HG02970 (cell line): ENCODE results near the gene POMGNT1.

Source experiments
- ATAC-seq: cut with Tn5 transposase; IDR thresholded peaks from one replicate; pipeline ENCODE4 v1.9.1; 2021; ENCODE audit warnings: mild to moderate bottlenecking, moderate library complexity, moderate number of reproducible peaks; ENCODE audit not compliant: unreplicated experiment, low FRiP score

The POMGNT1 gene

DNA sequence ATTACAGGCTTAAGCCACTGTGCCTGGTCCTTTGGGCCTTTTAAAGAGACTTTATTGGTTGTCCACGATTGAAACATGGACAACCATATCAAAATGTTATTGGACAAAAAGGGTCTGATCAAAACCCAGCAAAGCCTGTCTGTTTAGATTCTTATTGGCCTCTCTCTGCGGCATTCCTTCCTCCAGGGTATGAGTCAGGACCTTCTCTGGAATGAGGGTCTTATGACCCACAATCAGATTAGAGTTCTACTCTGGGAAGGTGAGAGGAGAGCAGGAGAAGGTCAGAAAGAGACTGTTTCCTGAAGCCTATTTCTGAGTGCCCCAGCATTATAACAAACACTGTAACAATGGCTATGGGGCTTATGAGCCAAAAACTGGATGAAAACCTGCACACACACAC, 12.8 kb upstream of the POMGNT1 start:
- ATAC-seq = no peak

DNA sequence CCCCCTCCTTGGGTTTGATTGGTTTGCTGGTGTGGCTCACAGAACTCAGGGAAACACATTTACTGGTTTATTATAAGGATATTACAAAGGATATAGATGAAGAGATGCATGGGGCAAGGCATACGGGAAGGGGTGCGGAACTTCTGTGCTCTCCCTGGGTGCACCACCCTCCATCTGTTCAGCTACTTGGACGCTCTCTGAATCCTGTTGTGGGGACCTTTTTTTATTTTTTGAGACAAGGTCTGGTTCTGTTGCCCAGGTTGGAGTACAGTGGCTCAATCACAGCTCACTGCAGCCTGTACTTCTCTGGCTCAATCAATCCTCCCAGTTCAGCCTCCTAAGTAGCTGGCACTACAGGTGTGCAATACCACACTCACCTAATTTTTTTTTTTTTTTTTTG, 12.3 kb upstream of the POMGNT1 start:
- ATAC-seq = no peak

DNA sequence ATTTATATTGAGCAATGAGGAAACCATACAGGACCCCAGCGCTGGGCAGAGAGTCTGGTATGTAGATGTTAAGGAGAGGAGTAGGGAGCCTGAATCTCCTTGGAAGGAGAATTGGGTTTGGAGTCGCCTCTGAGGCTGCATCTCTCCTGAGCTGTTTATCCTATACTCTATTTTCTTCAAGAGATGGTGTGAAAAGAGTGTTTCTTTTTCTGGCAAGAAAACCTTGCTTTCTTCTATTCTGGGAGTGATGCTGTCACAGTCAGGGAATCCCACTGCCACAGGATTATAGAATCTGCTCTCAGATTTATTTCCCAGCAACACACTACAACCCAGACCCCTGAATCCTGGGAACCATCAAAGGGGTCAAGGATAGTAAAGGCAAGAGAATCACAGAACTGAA, 8.2 kb upstream of the POMGNT1 start:
- no peak for ATAC-seq

DNA sequence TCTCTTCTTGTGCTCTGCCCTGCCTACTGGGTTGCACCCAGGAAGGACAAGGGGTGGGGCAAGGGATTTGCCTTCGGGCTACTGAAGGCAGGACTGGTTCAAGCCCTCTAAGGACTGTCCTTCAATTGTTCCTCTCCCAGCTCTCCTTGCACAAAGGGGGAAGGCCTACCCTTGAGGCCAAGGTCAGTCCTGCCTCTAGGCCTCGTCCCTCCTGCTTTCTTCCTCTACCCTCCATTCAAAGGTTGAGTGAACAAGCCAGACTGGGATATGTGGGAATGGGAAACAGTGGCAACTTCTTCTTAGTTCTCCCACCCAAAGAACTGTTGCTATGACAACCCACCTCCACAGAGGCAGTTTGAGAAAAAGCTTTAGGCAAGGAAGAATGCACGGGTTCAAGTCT, 7.6 kb upstream of the POMGNT1 start:
- ATAC-seq = no peak

DNA sequence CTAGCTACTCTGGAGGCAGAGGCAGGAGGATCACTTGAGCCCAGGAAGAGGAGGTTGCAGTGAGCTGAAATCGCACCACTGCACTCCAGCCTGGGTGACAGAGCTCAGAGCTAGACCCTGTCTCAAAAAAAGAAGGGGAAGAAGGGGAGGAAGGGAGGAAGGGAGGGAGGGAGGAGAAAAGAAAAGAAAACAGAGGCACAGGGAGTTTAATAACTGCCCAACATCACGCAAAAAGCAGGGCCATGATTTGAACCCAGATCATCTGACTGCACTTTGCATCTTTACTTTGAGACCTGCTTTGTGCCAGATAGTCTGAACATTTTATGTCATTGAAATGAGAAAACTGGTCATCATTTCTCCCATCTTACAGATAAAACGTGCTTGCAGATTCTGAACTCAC, 6.9 kb upstream of the POMGNT1 start:
- no peak for ATAC-seq

DNA sequence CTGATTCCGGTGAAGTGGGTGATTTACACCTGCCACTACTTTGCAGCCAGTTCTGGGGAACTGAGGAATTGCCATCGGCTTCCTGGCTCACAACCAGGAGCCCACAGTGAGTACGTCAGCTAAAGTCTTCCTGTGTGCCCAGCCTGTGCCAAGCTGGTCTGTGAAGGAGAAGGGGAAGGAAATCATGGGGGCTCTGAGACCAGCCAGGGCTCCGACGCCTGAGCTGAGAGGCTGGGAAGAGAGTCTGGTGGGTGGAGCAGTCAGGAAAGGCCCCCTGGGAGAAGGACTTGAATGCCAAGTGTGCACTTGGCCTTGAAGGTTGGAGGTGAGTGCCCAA, 6.1 kb upstream of the POMGNT1 start:
- ATAC-seq = no peak

DNA sequence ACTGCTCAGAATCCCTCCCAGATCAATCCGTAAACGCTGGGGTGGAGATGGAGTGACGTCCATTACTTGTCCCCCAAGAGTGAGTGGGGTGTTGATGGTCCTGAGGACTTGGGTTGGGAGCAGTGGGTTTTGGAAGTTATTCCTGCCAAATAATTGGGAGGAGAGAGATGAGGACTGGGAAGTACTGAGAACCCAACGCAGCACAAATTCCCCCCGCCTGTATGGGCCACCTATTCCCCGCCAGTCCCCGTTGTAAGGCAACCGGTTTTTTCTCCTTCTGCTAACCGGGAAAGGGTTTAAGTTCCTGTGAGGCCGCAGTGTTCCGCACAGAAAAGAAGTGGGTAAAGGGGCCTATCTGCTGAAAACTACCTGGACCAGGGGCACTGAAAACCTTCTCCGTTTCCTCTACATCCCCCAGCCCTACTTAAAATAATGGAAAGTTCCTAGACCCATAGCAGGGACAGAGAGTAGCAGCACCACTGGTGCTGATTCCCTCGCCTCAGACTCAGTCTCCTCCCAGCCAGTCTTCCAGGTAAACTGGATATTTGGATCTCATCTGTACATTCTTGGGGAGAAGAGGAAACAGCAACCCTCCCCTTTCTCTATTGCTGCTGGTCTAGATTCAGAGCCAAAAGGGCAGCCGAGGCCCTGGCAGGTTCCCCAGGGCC, 5.6 kb upstream of the POMGNT1 start:
- no peak for ATAC-seq

DNA sequence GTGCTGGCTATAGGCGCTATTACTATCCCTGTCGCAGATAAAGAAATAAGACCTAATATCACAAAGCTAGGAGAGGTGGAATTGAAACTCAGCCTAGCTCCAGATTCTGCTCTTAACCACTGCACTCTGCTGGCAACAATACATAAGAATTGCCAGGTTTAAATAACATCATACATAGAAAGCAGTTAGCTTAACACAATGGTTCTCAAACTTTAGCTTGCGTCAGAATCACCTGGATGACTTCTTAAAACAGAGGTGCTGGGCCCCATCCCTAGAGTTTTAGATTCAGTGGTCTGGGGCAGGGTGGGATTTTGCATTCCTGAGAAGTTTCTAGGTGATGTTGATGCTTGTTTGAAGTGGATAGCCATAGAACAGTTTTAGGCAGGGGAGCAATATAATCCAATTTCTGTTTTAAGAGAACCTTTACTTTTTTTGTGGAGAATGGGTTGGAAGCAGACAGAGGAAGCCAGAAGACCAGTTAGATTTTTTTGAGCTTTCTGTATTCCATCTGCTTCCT, 1.1 kb upstream of the POMGNT1 start:
- ATAC-seq = no peak

DNA sequence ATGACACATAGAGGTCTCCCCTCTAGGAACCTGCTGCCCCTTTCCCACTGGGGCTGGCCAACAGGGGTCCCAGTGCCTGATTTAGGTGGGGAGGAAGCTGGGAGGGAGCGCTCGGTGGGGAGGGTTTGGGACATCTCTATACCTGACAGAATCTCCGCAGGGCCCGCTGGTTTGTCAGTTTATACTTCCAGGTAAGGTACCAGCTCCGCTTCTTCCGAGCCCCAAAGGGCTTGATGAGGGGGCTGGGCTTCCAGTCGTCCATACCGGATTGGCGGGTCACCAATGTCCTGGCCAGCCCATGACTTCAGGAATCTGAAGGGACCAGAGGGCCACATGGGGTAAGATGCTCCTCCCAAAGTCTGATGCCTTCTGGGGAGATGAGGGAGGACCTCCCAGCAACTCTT, 672 bp downstream of the POMGNT1 start:
- no peak for ATAC-seq

DNA sequence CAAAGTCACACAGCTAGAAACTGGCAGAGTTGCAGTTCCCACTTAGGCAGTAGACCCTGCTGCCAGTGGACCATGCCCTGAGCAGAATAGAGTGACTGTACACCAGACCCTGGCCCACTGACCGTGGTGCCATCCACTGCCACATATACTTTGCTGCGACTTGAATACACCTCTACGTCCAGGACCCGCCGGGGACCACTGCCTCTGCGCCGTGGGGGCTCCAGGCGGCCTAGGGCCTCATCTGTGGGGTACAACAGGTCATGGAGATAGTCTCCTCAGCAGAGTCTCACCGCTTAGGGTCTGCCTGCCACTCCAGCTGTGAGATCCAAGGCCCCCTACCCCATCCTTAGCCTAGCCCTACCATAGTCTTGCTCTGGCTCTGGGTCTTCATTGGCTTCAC, 1.6 kb downstream of the POMGNT1 start:
- ATAC-seq = no peak

DNA sequence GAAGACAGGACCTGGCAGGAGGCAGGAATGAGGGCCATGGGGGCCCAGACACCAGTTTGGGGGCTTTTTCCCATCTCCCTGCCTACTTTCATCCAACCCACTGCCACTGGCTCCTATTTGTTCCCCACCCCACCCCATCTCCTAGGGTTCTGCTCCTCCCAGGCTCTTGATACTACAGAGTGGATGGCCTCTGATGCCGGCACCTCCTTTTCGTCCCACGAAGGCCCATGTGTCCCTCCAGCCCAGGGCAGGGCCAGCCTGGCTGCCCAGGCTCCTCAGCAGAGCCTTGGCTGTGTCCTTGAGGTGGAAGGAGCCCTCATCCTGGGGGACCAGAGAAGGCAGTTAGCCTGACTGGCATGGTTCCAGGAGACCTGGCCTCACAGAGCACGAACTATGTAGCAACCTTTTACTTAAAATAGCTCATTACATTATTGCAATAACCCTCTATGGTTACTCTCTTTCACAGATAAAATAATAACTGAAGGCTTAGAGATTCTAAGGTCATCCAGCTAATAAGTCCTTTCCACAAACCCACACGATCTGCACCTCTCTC, 3.5 kb downstream of the POMGNT1 start:
- ATAC-seq = no peak

DNA sequence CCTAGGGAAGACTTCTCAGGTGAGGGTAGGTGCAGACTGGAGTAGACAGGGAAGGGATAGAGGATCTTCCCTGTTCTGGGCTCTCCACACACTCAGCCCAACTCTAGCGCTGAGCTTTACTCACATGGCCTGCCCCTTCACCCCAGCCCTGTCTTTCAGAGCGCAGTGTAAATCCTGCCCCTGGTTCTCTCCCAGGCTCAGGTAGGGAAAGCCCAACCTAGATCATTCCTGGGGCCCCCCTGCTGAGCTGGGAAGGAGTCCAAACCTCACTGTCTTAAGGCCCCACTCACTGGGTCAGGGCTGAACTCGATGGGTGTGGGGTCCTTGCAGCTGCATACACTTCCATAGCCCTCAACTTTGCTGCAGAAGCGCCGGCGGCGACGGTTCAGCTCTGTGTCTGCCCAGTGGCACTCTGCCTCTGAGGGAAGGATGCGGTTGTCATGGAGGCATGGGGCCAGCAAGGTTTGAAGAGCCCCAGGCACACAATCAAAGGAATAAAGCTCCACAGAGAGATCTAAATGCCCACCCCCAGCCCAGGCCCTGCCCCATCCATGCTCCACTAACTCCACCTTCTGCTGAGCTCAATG, 4.2 kb downstream of the POMGNT1 start:
- ATAC-seq = no peak

DNA sequence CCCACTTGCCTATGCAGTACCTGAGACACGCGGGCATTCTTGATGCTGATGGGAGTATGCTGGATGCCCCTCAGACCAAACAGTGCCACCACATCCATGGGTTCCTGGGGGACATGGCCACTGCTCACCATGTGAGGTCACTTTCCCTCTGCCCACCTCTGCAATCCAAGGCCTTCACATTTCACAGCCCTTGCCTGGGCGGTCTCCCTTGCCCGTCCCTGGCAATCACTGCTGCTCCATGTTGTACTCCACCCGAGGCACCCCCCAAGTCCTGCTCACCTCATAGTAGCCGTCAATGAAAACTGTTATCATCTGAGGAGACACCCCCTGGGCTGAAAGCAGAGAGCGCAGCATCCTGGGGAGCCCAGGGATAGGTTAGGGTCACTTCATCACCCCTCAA, 4.9 kb downstream of the POMGNT1 start:
- ATAC-seq = no peak

DNA sequence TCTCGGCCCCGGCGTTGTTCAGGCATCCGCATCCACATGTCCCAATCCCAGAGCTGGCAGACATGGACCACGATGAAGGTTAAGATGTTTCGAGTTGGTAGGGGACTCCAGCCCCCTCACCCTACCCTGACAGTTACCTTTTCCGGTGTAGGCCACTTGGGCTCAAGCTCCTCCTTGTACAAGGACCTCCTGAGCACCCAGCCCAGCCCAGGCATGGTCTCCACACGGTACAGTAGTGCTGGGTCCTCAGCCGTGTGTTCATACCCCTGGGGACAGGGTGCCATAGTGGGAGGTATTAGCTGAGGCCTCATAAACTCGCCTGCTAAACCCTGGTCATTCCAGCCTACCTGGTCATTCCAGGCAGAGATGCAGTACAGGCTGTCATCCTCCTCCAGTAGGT, 6.1 kb downstream of the POMGNT1 start:
- ATAC-seq = no peak

DNA sequence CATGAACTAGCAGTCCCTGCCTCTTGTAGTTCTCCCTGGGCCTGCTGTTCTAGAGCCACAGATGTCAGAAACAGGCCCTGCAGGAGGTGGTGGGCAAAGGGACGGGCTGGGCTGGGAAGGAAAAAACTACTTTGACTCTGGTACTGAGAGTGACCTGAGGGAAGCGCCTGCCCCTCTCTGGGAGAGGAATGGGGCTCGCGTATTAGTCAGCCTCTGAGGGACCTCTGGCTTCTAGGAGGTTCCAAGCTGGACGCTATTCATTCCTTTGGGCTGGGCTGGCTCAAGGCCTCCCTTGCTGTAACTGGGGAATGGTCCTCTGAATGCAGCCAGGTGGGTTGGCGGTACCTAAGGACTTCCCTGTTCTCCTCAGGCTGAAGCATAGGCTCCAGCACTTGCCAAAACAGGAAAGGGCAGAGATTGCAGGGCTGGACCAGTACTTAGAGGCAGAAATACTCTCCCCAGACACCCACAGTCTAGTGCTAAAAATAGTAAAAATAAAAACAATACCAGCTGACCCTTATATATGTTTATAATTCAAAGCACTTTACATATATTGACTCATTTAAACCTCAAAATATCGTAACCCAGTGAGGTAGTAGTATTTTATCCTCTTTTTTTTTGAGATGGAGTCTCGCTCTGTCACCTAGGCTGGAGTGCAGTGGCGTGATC, 7.1 kb downstream of the POMGNT1 start:
- no peak for ATAC-seq

DNA sequence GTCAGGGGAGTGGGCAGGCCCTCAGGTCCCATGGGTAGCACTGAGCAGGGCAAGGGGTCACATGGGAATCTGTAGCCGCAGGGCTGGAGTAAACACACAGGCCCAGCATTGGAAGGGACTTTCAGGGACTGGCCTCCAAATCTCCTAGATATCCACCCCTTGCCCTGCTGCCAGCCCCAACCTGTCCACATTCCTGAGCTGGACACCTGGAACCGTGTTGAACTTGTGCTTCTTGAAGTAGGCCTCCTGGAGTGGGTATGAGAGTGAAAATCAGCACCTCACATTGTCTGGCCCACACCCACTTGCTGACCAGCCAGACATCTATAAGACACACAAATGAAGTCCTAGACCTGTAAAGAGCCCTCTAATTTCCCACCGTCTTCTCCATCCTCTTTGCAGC, 7.7 kb downstream of the POMGNT1 start:
- no peak for ATAC-seq

DNA sequence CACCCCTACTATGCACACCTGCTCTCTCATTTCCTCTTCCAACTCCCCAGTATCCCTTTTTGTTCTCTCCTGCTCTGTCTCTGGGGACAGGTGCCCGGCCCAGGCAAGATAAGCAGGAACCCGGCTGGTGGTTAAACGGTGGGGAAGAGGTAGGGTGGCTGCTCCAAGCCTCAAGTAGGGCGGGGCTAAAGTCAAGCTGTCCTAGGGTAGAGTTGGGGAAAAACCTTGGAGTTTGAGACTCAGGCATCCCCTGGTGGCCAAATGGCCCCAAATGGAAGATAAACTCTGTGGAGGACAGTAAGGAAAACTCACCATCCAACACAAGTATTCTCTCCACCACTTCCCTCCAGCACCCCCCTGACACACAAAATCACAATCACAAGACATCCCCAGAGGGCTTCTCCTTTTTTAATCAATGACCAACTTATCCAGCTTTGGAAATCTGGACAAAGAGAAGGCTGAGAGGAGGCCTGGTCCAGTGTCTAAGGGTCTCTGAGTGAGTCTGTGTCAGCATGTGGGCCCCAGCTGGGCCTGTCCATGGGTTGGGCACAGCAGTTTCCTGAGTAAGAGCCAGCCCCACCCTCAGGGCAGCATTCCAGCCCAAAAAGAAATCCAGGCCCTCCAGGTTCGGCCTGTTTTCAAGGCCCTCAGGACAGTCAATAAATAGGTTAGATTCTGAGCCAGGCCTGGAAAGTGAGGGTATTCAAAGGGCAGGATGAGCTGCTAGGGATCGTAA, 9.8 kb downstream of the POMGNT1 start:
- no peak for ATAC-seq

DNA sequence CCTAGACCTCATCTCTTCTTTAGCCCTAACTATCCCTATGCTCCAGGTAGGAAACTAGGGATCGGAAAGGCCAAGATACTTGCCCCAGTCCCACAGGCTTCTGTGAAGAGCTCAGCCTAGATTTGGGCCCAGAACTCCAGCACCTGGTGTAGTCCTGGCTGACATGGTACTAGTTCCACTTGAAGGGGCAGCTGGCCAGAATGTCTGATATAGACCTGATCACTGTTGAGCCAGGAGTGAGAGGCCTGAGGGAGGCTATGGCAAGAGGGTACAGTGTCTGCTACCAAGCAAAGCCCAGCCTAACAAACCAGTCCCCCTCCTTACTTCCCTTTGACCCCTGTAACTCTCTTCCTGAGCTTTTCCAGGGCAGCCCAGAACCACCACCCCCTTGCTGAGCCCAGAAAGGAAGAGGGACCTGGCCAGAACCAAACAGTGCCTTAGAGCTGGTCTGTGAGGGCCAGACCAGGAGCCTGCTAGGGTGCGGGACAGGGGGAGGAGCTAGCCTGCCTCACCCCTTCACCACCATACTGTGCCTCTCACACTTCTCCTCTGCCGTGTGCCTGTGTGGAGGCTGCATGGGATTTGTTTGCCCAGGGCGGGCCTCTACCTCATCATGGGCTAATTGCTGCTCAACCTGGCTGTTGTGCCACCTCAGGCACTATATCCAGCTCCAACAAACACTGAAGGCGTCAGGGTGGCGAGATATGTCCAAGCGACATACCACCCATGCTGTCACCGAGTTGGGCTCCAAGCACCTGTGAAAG, 10.9 kb downstream of the POMGNT1 start:
- ATAC-seq = no peak

DNA sequence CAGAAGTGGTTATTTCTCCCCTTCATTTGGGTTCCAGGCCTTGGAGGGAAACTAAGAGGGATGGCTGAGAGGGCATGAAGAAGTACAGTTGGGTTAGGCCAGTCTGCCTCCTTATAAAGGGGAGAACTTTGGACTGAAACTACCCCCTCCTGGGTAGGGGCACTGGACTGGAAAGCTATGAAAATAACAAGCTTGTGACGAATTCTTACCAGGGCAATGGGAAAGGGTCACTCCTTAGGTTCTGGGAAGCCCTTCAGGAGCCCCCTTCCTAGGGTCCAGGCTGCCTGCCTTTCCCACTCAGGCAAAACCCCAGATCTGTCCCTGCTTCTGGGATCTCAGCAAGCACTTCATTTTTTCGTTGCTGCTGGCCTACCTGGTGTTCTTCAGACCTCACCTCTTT, 12.2 kb downstream of the POMGNT1 start:
- no peak for ATAC-seq

DNA sequence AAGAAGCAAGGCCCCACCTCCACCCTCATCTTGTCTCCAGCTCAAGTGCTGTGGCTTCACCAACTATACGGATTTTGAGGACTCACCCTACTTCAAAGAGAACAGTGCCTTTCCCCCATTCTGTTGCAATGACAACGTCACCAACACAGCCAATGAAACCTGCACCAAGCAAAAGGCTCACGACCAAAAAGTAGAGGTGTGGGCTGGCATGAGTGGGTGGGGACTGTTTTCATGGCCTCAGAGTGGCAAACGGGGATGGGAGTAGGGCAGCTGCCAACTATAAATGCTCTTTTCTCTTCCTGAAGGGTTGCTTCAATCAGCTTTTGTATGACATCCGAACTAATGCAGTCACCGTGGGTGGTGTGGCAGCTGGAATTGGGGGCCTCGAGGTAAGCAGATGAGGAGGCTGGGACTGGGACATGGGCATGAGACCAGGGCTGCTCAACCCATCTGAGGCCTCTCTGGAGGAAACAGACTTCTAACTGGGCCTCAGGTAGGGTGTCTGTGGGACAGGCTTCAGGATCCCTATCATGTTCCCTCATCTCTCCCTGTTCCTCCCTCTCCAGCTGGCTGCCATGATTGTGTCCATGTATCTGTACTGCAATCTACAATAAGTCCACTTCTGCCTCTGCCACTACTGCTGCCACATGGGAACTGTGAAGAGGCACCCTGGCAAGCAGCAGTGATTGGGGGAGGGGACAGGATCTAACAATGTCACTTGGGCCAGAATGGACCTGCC, 13.1 kb downstream of the POMGNT1 start:
- ATAC-seq = no peak
